GM10248 (cell line): ENCODE measurements around the gene PAK3.

Experiments
- CTCF ChIA-PET: fragments of 300-600 bp; sonication (Branson Sonifier 250); formaldehyde crosslinking; extraction: SDS; loops from one replicate; lab custom pipeline; 2021; ENCODE audit warnings: antibody characterized with exemption; lab: Yijun Ruan, JAX
- POLR2A ChIA-PET: fragments of 350-650 bp; sonication (Branson Sonifier 250); formaldehyde crosslinking; extraction: SDS; loops from one replicate; lab custom pipeline; 2020; ENCODE audit warnings: antibody characterized with exemption; lab: Yijun Ruan, JAX
- DNase-seq: peaks from one replicate; pipeline ENCODE4 v3.0.0; 2012; ENCODE audit errors: extremely low spot score
- TF ChIP-seq, protein P1 (sequence below): IDR thresholded peaks from 2 replicates; pipeline ENCODE4 v1.5.1; 2012; ENCODE audit warnings: mild to moderate bottlenecking, low read depth; ENCODE audit errors: extremely low read depth, missing control alignments, control extremely low read depth

PAK3 gene

DNA sequence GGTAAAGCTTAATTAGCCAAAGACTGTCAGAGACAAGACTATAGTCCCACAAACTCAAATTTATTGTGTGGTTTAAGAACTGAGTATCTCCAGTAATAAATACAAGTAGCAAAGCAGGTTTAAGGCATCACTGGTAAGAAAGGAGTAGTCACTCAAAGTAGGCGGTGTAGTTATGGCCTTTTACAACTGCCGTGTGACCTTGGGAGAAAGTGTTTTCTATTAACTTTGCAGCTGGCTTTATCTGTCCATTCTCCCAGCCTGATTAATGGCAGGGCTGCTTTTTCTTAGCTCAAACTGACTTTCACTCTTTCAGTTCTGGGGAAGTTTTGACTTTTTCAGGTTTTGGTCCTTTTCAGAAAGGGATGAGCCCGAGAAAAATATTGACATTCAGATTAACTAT lies 7.4 kb upstream of the PAK3 start:
- POLR2A ChIA-PET = no interaction called here
- CTCF ChIA-PET = interaction anchor here (1.6 kb wide), 1 partner anchor 11 kb away, joined by 3 read pairs; no protein-coding TSS in a partner anchor

DNA sequence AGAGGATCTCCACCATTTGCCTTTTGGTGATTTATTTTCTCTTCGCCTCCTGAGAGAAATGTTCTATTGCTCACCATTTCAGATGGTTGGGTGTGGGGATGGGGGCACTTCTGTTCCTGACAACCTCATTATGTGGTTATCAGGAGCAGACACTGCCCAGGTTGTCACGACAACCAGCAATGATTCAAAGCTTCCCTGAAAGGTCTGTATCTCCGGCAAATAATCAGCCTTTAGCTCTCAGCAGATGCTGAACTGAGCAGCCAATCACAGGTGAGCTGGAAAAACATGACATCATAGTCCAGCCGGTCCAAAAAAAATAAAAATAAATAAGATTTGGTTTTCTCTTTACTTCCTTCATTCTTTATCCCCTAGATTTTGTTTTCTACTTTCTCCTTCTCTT lies 5.5 kb upstream of the PAK3 start:
- POLR2A ChIA-PET = no interaction called here
- CTCF ChIA-PET = interaction anchor here (1.2 kb wide), 1 partner anchor 10 kb away, joined by 5 read pairs; no protein-coding TSS in a partner anchor
- DNase-seq = no peak
- TF ChIP-seq, protein P1, sequence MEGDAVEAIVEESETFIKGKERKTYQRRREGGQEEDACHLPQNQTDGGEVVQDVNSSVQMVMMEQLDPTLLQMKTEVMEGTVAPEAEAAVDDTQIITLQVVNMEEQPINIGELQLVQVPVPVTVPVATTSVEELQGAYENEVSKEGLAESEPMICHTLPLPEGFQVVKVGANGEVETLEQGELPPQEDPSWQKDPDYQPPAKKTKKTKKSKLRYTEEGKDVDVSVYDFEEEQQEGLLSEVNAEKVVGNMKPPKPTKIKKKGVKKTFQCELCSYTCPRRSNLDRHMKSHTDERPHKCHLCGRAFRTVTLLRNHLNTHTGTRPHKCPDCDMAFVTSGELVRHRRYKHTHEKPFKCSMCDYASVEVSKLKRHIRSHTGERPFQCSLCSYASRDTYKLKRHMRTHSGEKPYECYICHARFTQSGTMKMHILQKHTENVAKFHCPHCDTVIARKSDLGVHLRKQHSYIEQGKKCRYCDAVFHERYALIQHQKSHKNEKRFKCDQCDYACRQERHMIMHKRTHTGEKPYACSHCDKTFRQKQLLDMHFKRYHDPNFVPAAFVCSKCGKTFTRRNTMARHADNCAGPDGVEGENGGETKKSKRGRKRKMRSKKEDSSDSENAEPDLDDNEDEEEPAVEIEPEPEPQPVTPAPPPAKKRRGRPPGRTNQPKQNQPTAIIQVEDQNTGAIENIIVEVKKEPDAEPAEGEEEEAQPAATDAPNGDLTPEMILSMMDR = no peak

More for the DNA sequence above, 7.4 kb upstream of the PAK3 start:
- TF ChIP-seq, protein P1 = no peak
- DNase-seq = no peak

DNA sequence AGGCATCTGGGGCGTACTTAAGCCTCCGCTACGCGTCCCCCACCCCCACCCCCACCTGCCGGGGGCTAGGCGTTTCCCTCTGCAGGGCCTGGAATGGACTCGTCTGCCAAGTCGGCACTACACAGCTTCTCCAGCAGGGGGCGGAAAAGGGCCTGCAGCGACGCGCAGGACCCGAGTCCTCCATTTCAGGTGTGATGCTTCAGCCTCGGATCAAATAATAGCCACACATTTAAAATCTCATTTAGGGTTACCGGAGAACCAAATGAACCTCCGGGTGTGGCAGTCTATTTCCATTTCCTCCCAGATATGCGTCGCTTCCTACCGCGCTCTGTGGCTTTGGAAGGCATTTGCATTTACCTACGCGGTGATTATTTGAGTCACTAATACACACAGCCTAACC lies 2.9 kb downstream of the PAK3 start:
- TF ChIP-seq, protein P1 = peak; percentile 64
- CTCF ChIA-PET = interaction anchor here (0.6 to 4.5 kb wide), 12 partner anchors 9 to 345 kb away, joined by 3 to 32 read pairs (median 3); no protein-coding TSS in a partner anchor
- DNase-seq = peak; percentile 66
- POLR2A ChIA-PET = no interaction called here

DNA sequence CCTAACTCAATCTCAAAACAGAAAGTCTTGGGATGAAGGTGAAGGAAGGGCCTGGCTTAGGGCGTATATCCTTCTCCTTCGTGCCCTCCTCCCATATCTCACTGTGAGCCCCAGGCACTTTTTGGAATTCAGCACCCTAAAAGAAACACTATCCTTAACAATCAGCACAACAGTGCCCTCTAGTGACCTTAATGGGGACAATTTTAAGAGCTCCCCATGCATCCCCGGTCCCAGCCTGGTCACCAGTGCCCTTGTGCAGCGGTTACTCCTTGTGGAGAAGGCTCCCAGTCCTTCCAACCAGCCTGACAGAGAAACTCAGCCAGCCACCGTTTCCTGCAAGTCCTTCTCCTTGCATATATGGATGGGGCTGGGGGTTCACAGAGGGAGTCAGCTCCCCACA lies 4.2 kb downstream of the PAK3 start:
- ChIA-PET POLR2A (no interaction called here), CTCF (interaction anchor here (0.6 to 4.5 kb wide), 15 partner anchors 8 to 344 kb away, joined by 3 to 32 read pairs (median 4); no protein-coding TSS in a partner anchor)
- peak; percentile 54 for DNase-seq
- TF ChIP-seq, protein P1 = no peak

DNA sequence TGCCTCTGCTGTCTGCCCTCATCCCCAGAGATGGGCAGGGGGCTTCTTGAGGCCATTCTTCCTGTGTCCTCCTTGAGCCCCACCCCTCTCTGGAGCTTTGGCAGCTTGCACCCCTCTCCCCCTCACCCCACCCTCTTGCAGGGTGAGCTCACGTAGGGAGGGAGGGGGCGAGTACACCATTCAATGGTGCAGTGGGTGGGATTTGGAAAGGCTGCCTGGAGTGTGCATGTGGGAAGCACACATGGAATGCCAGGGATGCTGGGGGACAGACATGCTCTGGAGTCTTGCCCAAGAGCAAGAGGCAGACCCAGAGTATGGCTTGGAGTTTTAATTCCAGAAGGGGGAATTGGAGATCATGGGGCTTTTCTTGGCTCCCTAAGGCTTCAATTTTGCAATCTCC lies 5.6 kb downstream of the PAK3 start:
- ChIA-PET CTCF (interaction anchor here (0.6 to 4.5 kb wide), 3 partner anchors 8 to 144 kb away, joined by 3 to 32 read pairs (median 5); no protein-coding TSS in a partner anchor), POLR2A (no interaction called here)
- TF ChIP-seq, protein P1 = no peak

DNA sequence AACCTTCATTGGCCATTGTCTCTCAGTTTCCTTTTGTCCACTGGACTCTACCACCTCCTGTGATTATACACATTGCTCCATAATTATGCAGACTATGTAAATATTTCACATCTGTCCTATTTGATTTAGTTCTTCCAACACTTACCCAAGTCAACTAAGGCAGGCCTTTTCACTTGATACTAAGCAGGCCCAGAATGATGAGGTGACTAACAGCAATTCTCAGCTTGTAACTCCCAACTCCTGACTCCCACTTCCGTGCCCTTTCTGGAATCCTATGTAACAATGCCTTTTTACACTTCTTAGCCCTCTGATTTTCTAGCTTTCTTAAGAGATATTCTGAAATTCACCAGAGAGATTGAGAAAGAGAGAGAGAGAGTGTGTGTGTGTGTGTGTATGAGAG lies 6.6 kb downstream of the PAK3 start:
- ChIA-PET POLR2A (no interaction called here), CTCF (interaction anchor here (1.3 to 2.2 kb wide), 2 partner anchors 12 to 144 kb away, joined by 3 to 5 read pairs; no protein-coding TSS in a partner anchor)
- DNase-seq = no peak
- TF ChIP-seq, protein P1 = no peak

More for the DNA sequence above, 5.6 kb downstream of the PAK3 start:
- no peak for DNase-seq
